Hepatocyte (in vitro differentiated cells): ENCODE data around the gene TCF7L2. TPM values are rescaled to one million over a fixed set of nuclear protein-coding genes. Genes with fewer than 3 reads are reported as not detected.

Experiments
- DNase-seq: peaks from one replicate; pipeline ENCODE4 v3.0.0-alpha.2; 2016; ENCODE audit warnings: low spot score
- H2AFZ ChIP-seq: fragments of 200-600 bp; sonication (generic); 2 replicates; pipeline ENCODE4 v1.6.0; 2016; ENCODE audit warnings: antibody characterized with exemption, mild to moderate bottlenecking
- H3K27ac ChIP-seq: fragments of 200-600 bp; sonication (generic); 2 replicates; pipeline ENCODE4 v1.5.1; 2016; ENCODE audit warnings: mild to moderate bottlenecking
- H3K27me3 ChIP-seq: fragments of 200-600 bp; sonication (generic); 2 replicates; pipeline ENCODE4 v1.6.1; 2016
- H3K36me3 ChIP-seq: fragments of 200-600 bp; sonication (generic); replicated peaks from 2 replicates; pipeline ENCODE4 v1.5.1; 2016; ENCODE audit warnings: low read depth; ENCODE audit not compliant: insufficient read depth
- H3K4me1 ChIP-seq: fragments of 200-600 bp; sonication (generic); 2 replicates; pipeline ENCODE4 v1.5.1; 2016; ENCODE audit warnings: mild to moderate bottlenecking, moderate library complexity; ENCODE audit not compliant: insufficient read depth
- H3K4me2 ChIP-seq: fragments of 200-600 bp; sonication (generic); 2 replicates; pipeline ENCODE4 v1.6.0; 2016
- H3K4me3 ChIP-seq: fragments of 200-600 bp; sonication (generic); 2 replicates; pipeline ENCODE4 v1.5.1; 2016; ENCODE audit warnings: mild to moderate bottlenecking
- H3K79me2 ChIP-seq: fragments of 200-600 bp; sonication (generic); 2 replicates; pipeline ENCODE4 v1.6.0; 2017; ENCODE audit warnings: mild to moderate bottlenecking
- H3K9me2 ChIP-seq: fragments of 200-600 bp; sonication (generic); replicated peaks from 2 replicates; pipeline ENCODE4 v1.6.0; 2017; ENCODE audit warnings: mild to moderate bottlenecking; ENCODE audit not compliant: insufficient read depth
- H3K9me3 ChIP-seq: fragments of 200-600 bp; sonication (generic); 2 replicates; pipeline ENCODE4 v1.5.1; 2016; ENCODE audit warnings: low read depth, mild to moderate bottlenecking
- H4K20me1 ChIP-seq: fragments of 200-600 bp; sonication (generic); 2 replicates; pipeline ENCODE4 v1.6.0; 2016; ENCODE audit warnings: mild to moderate bottlenecking; ENCODE audit not compliant: insufficient read depth, poor library complexity, severe bottlenecking
- CTCF ChIP-seq: fragments of 200-600 bp; sonication (generic); IDR thresholded peaks from 2 replicates; pipeline ENCODE4 v1.5.1; 2016; ENCODE audit warnings: antibody characterized with exemption, mild to moderate bottlenecking; ENCODE audit not compliant: poor library complexity
- EZH2 ChIP-seq: fragments of 200-600 bp; sonication (generic); IDR thresholded peaks from 2 replicates; pipeline ENCODE4 v1.6.1; 2016; ENCODE audit warnings: antibody characterized with exemption, mild to moderate bottlenecking, borderline replicate concordance
- EZH2phosphoT487 ChIP-seq: fragments of 200-600 bp; sonication (generic); IDR thresholded peaks from one replicate; pipeline ENCODE4 v1.6.1; 2018; ENCODE audit warnings: antibody characterized with exemption, mild to moderate bottlenecking, low read depth, moderate library complexity; ENCODE audit not compliant: unreplicated experiment, severe bottlenecking
- WGBS: methylation state at CpG from one replicate; pipeline ENCODE4 v1.1.6; 2016; ENCODE audit warnings: low lambda C conversion rate; ENCODE audit errors: missing lambda C conversion rate; 5-methylcytosine and 5-hydroxymethylcytosine counted together
- polyA plus RNA-seq: library from polyadenylated mRNA; unstranded; fragments of >200 nt; fragmentation: Nextera tagmentation; extraction: Ambion mirVana; gene quantifications from 2 replicates; pipeline ENCODE4 v1.2.1, GENCODE V29; 2016
- total RNA-seq: library from RNA; depleted of rRNA; stranded (reverse); fragments of >200 nt; gene quantifications from 2 replicates; pipeline ENCODE4 v1.2.3, GENCODE V29; 2014

The TCF7L2 gene
- total and polyA plus RNA-seq, 2 experiments from 2014 or later, result 14.8 to 28.8 TPM

GRCh38 chr10:113055458-113055857, 105.4 kb downstream of the TCF7L2 start:
- Histone ChIP-seq H3K36me3 (no peaks in the 10 kb centered on the region), H3K9me3 (no peaks in the 10 kb centered on the region), H2AFZ (no peak overlapping the region), H3K79me2 (peaks cover 84% of the 10 kb centered on the region), H3K27ac (no peak overlapping the region), H3K27me3 (no peaks in the 10 kb centered on the region), H3K4me3 (no peak overlapping the region), H3K4me2 (no peak overlapping the region), H4K20me1 (peaks cover 16% of the 10 kb centered on the region), H3K4me1 (peaks cover 45% of the 10 kb centered on the region), H3K9me2 (no peaks in the 10 kb centered on the region)
- DNase-seq, result no peak
- 88% methylated on average over 1 of the region's 1 CpG for WGBS
- TF ChIP-seq EZH2, result no peak
- TF ChIP-seq EZH2phosphoT487, result no peak
- no peak for TF ChIP-seq CTCF

- H3K27ac ChIP-seq, result peak overlapping the region; percentile 90
- no peak overlapping the region for H2AFZ ChIP-seq
- no peaks in the 10 kb centered on the region for H3K9me2 ChIP-seq
- no peaks in the 10 kb centered on the region for H3K27me3 ChIP-seq
- no peak for TF ChIP-seq EZH2phosphoT487
- no peak for TF ChIP-seq CTCF
- TF ChIP-seq EZH2, result no peak
- peaks cover 14% of the 10 kb centered on the region for H4K20me1 ChIP-seq
- no peak overlapping the region for H3K4me3 ChIP-seq
- DNase-seq, result no peak
- peaks cover 51% of the 10 kb centered on the region for H3K4me1 ChIP-seq
- no peaks in the 10 kb centered on the region for H3K36me3 ChIP-seq
- peaks cover 82% of the 10 kb centered on the region for H3K79me2 ChIP-seq
- 60% methylated on average over 5 of the region's 5 CpGs for WGBS
- peak overlapping the region; percentile 29 for H3K4me2 ChIP-seq
- no peaks in the 10 kb centered on the region for H3K9me3 ChIP-seq
Measured at GRCh38 chr10:113056030-113056429, 106.0 kb downstream of the TCF7L2 start.

- DNase-seq, result peak; percentile 41
- Histone ChIP-seq H3K27me3 (no peaks in the 10 kb centered on the region), H3K4me1 (peaks cover 56% of the 10 kb centered on the region), H3K36me3 (no peaks in the 10 kb centered on the region), H3K4me2 (peak overlapping the region; percentile 29), H3K9me3 (no peaks in the 10 kb centered on the region), H3K4me3 (no peak overlapping the region), H2AFZ (no peak overlapping the region), H3K79me2 (peaks cover 82% of the 10 kb centered on the region), H3K27ac (peak overlapping the region; percentile 90), H4K20me1 (peaks cover 10% of the 10 kb centered on the region), H3K9me2 (no peaks in the 10 kb centered on the region)
- no peak for TF ChIP-seq EZH2phosphoT487
- 59% methylated on average over 10 of the region's 10 CpGs for WGBS
Measured at GRCh38 chr10:113056441-113057021, 106.5 kb downstream of the TCF7L2 start.

GRCh38 chr10:113057948-113058522, 108.0 kb downstream of the TCF7L2 start:
- Histone ChIP-seq H3K4me1 (peaks cover 64% of the 10 kb centered on the region), H3K27me3 (no peaks in the 10 kb centered on the region), H3K36me3 (no peaks in the 10 kb centered on the region), H3K79me2 (peaks cover 82% of the 10 kb centered on the region), H2AFZ (no peak overlapping the region), H3K9me2 (no peaks in the 10 kb centered on the region), H3K4me2 (peak overlapping the region; percentile 61), H3K9me3 (no peaks in the 10 kb centered on the region), H3K4me3 (no peak overlapping the region), H3K27ac (peak overlapping the region; percentile 90), H4K20me1 (peaks cover 6% of the 10 kb centered on the region)
- no peak for TF ChIP-seq EZH2
- no peak for TF ChIP-seq CTCF
- no peak for TF ChIP-seq EZH2phosphoT487
- 33% methylated on average over 6 of the region's 6 CpGs for WGBS
- peak; percentile 32 for DNase-seq
